B cell (primary cell): Measurements from ENCODE around the gene TTC24. TPM values are rescaled to one million over a fixed set of nuclear protein-coding genes. Genes with fewer than 3 reads are reported as not detected.

Experiments
- ATAC-seq: fragments of 200-7000 bp; cut with Tn5 transposase; one replicate; pipeline ENCODE4 v1.10.0; 2021; ENCODE audit warnings: low read depth, mild to moderate bottlenecking, moderate number of reproducible peaks, moderate library complexity
- CTCF ChIA-PET: fragments of 350-600 bp; sonication (Branson Sonifier 250); formaldehyde crosslinking; loops from one replicate; lab custom pipeline; 2021; ENCODE audit warnings: antibody characterized with exemption, inconsistent platforms; lab: Charles Lee
- POLR2A ChIA-PET: fragments of 350-600 bp; sonication (Branson Sonifier 250); formaldehyde crosslinking; loops from one replicate; lab custom pipeline; 2021; ENCODE audit warnings: antibody characterized with exemption; lab: Charles Lee
- DNase-seq: peaks from one replicate; pipeline ENCODE4 v3.0.0; 2013
- H2AFZ ChIP-seq: 2 replicates; pipeline ENCODE4 v1.6.1; 2012; ENCODE audit warnings: mild to moderate bottlenecking, low read depth, low read length; ENCODE audit not compliant: insufficient read depth, poor library complexity, severe bottlenecking
- H3K27ac ChIP-seq, 2 donors: 1 replicate in 1 of 2; 2 replicates in 1 of 2; pipeline ENCODE4 v1.5.1; 2012 to 2013; ENCODE audit warnings: low read length in 2 of 2, mild to moderate bottlenecking in 2 of 2, moderate library complexity in 1 of 2
- H3K27me3 ChIP-seq, 4 experiments: fragments of 200-600 bp in 1 of 4; sonication (generic) in 1 of 4; replicated peaks in 1 of 4; 1 replicate in 2 of 4; 2 replicates in 2 of 4; pipeline versions ENCODE4 v1.6.1 to v1.7.0; 2013 to 2016; ENCODE audit warnings: low read length in 3 of 4, mild to moderate bottlenecking in 2 of 4, mixed read lengths in 1 of 4, moderate library complexity in 1 of 4; ENCODE audit not compliant: insufficient read depth in 4 of 4, control insufficient read depth in 3 of 4; ENCODE audit errors: control extremely low read depth in 1 of 4
- H3K36me3 ChIP-seq, 2 experiments: replicated peaks in 1 of 2; 1 replicate in 1 of 2; 2 replicates in 1 of 2; pipeline versions ENCODE4 v1.6.1 to v1.7.1; 2013; ENCODE audit warnings: low read length in 1 of 2; ENCODE audit not compliant: insufficient read depth in 2 of 2, control insufficient read depth in 1 of 2; ENCODE audit errors: control extremely low read depth in 1 of 2, extremely low read depth in 1 of 2
- H3K4me1 ChIP-seq, 2 donors: fragments of 200-600 bp in 1 of 2; sonication (generic) in 1 of 2; 1 replicate in 1 of 2; 2 replicates in 1 of 2; pipeline versions ENCODE4 v1.5.1 to v1.6.1; 2013 to 2017; ENCODE audit warnings: low read length in 2 of 2; ENCODE audit not compliant: control insufficient read depth in 2 of 2, insufficient read depth in 2 of 2
- H3K4me2 ChIP-seq: replicated peaks from 2 replicates; pipeline ENCODE3; 2012; ENCODE audit warnings: mild to moderate bottlenecking, low read depth, low read length; ENCODE audit not compliant: poor library complexity, severe bottlenecking
- H3K4me3 ChIP-seq, 5 experiments: fragments of 200-600 bp in 1 of 5; sonication (generic) in 1 of 5; 1 replicate in 3 of 5; 2 replicates in 2 of 5; pipeline versions ENCODE4 v1.5.1 to v1.7.0; 2011 to 2016; ENCODE audit warnings: low read length in 4 of 5, mild to moderate bottlenecking in 4 of 5, low read depth in 2 of 5, control low read depth in 1 of 5, moderate library complexity in 1 of 5; ENCODE audit not compliant: insufficient read depth in 1 of 5; ENCODE audit errors: control extremely low read depth in 1 of 5, extremely low read depth in 1 of 5
- H3K79me2 ChIP-seq: fragments of 200-600 bp; sonication (generic); one replicate; pipeline ENCODE4 v1.6.0; 2016; ENCODE audit warnings: low read length; ENCODE audit not compliant: control insufficient read depth, insufficient read depth
- H3K9ac ChIP-seq: fragments of 200-600 bp; sonication (generic); 2 replicates; pipeline ENCODE4 v1.6.1; 2017; ENCODE audit warnings: mild to moderate bottlenecking, low read length, moderate library complexity
- H3K9me3 ChIP-seq, 3 donors: one replicate each; pipeline versions ENCODE4 v1.6.1 to v1.7.1; 2013; ENCODE audit warnings: low read length in 2 of 3; ENCODE audit not compliant: control insufficient read depth in 2 of 3, insufficient read depth in 1 of 3; ENCODE audit errors: control extremely low read depth in 1 of 3
- H4K20me1 ChIP-seq: 2 replicates; pipeline ENCODE4 v1.6.0; 2012; ENCODE audit warnings: mild to moderate bottlenecking, low read length; ENCODE audit not compliant: insufficient read depth, control insufficient read depth, poor library complexity, severe bottlenecking
- H3K27ac Mint-ChIP-seq: one replicate; pipeline ENCODE4 v1.8.0; 2021; ENCODE audit warnings: mixed read lengths
- H3K27me3 Mint-ChIP-seq: one replicate; pipeline ENCODE4 v1.8.0; 2021; ENCODE audit warnings: mixed read lengths
- H3K4me1 Mint-ChIP-seq: one replicate; pipeline ENCODE4 v1.8.0; 2021; ENCODE audit warnings: mixed read lengths
- H3K4me3 Mint-ChIP-seq: one replicate; pipeline ENCODE4 v1.8.0; 2021; ENCODE audit warnings: mixed read lengths
- H3K9me3 Mint-ChIP-seq: one replicate; pipeline ENCODE4 v1.8.0; 2022; ENCODE audit warnings: mixed read lengths; ENCODE audit not compliant: insufficient read depth
- EZH2 ChIP-seq: IDR thresholded peaks from 2 replicates; pipeline ENCODE4 v1.6.1; 2012; ENCODE audit warnings: borderline replicate concordance, low read depth, mild to moderate bottlenecking, moderate library complexity, low read length; ENCODE audit not compliant: insufficient read depth, poor library complexity, severe bottlenecking
- WGBS: methylation state at CpG from one replicate; pipeline ENCODE4 v1.1.5; 2013; ENCODE audit warnings: missing lambda C conversion rate; ENCODE audit not compliant: insufficient coverage; 5-methylcytosine and 5-hydroxymethylcytosine counted together
- intact Hi-C: fragments of 100-400 bp; cut with micrococcal nuclease; formaldehyde crosslinking; loops from one replicate; pipeline ENCODE4 v1.10.0; 2022
- polyA plus RNA-seq: library from polyadenylated mRNA; depleted of rRNA; stranded (reverse); fragments of >200 nt; gene quantifications from 2 replicates; pipeline ENCODE4 v1.2.3, GENCODE V29; 2012
- total RNA-seq, 2 donors: library from RNA; stranded (reverse); fragments of 120-200 nt in 1 of 2; gene quantifications; 1 replicate in 1 of 2; 2 replicates in 1 of 2; pipeline versions ENCODE4 v1.2.3 to v1.2.4, GENCODE V29; 2013 to 2022
- TF ChIP-seq, protein P1 (sequence below): fragments of 200-600 bp; IDR thresholded peaks from one replicate; pipeline ENCODE4 v1.8.0; 2022; ENCODE audit warnings: antibody characterized with exemption, mild to moderate bottlenecking

Gene TTC24
- total and polyA plus RNA-seq, 2 donors (not counting 1 experiment from before 2014, with no cell fraction given): 24.3 to 29.8 TPM

DNA sequence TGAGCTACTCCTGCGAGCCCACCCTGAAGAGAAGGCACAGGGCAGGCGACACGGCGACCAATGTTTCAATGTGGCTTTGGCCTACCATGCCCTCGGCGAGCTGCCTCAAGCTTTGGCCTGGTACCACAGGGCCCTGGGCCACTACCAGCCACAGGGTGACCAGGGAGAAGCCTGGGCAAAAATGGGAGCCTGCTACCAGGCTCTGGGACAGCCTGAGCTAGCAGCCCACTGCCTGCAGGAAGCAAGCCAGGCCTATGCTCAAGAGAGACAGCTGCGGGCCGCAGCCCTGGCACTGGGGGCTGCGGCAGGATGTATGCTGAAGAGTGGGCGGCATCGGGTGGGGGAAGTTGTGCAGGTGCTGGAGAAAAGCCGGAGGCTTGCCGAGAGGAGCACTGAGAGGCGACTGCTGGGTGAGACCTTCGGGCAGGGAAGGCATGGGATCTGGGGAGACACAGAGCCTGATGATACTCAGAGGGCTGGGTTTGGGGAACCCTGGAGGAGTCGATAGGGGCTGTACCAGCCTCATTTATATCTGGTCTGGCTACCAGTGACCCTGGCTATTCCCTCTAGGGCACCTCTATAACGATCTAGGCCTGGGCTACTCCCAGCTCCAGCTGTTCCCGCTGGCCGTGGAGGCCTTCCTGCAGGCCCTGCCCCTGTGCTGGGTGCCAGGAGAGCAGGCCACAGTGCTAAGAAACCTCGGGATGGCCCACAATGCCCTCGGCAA is 2.3 kb downstream of the TTC24 start:
- WGBS: 30% methylated on average over 21 of the region's 21 CpGs
- Histone ChIP-seq H3K27me3 (no peaks in the 10 kb centered on the region), H3K9ac (peak overlapping the region; percentile 68), H3K4me1 (peaks cover 26 to 36% of the 10 kb centered on the region in 2 donors), H4K20me1 (no peaks in the 10 kb centered on the region), H2AFZ (peak overlapping the region; percentile 93), H3K79me2 (peaks cover 40% of the 10 kb centered on the region), H3K27ac (peak overlapping the region; percentile 88 to 94), H3K36me3 (peaks cover 0 to 11% of the 10 kb centered on the region in 2 experiments), H3K9me3 (no peaks in the 10 kb centered on the region), H3K4me2 (peak overlapping the region; percentile 89), H3K4me3 (peak overlapping the region; percentile 46 to 64 (median 58))
- Mint-ChIP-seq H3K4me3 (peak overlapping the region; percentile 85), H3K27me3 (no peaks in the 10 kb centered on the region), H3K27ac (peak overlapping the region; percentile 97), H3K9me3 (no peaks in the 10 kb centered on the region), H3K4me1 (peaks cover 32% of the 10 kb centered on the region)
- ATAC-seq: peak; percentile 69
- intact Hi-C loops: loop anchor here (1.0 to 5.0 kb wide), 4 partner anchors 9 to 290 kb away; partner anchors contain the start of gene NAXE
- ChIA-PET POLR2A (interaction anchor here (0.6 to 2.5 kb wide), 9 partner anchors 10 to 124 kb away, joined by 3 to 19 read pairs (median 5); partner anchors contain the start of genes GPATCH4, MEF2D and NAXE), CTCF (interaction anchor here (0.6 to 6.9 kb wide), 26 partner anchors 10 to 196 kb away, joined by 3 to 52 read pairs (median 5); partner anchors contain the start of genes GPATCH4, MEF2D and NAXE)
- DNase-seq: peak; percentile 66
- TF ChIP-seq, protein P1, sequence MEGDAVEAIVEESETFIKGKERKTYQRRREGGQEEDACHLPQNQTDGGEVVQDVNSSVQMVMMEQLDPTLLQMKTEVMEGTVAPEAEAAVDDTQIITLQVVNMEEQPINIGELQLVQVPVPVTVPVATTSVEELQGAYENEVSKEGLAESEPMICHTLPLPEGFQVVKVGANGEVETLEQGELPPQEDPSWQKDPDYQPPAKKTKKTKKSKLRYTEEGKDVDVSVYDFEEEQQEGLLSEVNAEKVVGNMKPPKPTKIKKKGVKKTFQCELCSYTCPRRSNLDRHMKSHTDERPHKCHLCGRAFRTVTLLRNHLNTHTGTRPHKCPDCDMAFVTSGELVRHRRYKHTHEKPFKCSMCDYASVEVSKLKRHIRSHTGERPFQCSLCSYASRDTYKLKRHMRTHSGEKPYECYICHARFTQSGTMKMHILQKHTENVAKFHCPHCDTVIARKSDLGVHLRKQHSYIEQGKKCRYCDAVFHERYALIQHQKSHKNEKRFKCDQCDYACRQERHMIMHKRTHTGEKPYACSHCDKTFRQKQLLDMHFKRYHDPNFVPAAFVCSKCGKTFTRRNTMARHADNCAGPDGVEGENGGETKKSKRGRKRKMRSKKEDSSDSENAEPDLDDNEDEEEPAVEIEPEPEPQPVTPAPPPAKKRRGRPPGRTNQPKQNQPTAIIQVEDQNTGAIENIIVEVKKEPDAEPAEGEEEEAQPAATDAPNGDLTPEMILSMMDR: no peak
- no peak for TF ChIP-seq EZH2
